H9 (cell line): ENCODE data around the gene CEACAM4. TPM values are rescaled to one million over a fixed set of nuclear protein-coding genes. Genes with fewer than 3 reads are reported as not detected.

Source experiments
- DNase-seq: peaks from one replicate; pipeline ENCODE4 v3.0.0-alpha.2; 2017
- H2AFZ ChIP-seq: one replicate; pipeline ENCODE4 v1.6.1; 2013; ENCODE audit warnings: mild to moderate bottlenecking, low read length, control low read depth, moderate library complexity
- H2AK5ac ChIP-seq: 2 replicates; pipeline ENCODE4 v1.6.1; 2013; ENCODE audit warnings: low read length, control low read depth, mixed read lengths; ENCODE audit not compliant: insufficient read length
- H2BK120ac ChIP-seq: one replicate; pipeline ENCODE4 v1.6.1; 2013; ENCODE audit warnings: low read depth, mild to moderate bottlenecking, low read length, control low read depth, inconsistent platforms; ENCODE audit not compliant: poor library complexity, severe bottlenecking
- H2BK12ac ChIP-seq: 2 replicates; pipeline ENCODE4 v1.6.1; 2013; ENCODE audit warnings: low read length, control low read depth, mixed read lengths, low read depth; ENCODE audit not compliant: insufficient read length
- H2BK15ac ChIP-seq: 2 replicates; pipeline ENCODE4 v1.6.1; 2013; ENCODE audit warnings: low read depth, low read length, control low read depth
- H2BK20ac ChIP-seq: one replicate; pipeline ENCODE4 v1.6.1; 2013; ENCODE audit warnings: low read depth, mild to moderate bottlenecking, low read length, control low read depth, inconsistent platforms; ENCODE audit not compliant: poor library complexity, severe bottlenecking
- H2BK5ac ChIP-seq: 2 replicates; pipeline ENCODE4 v1.6.1; 2013; ENCODE audit warnings: low read length, control low read depth, mixed read lengths; ENCODE audit not compliant: insufficient read length
- H3K14ac ChIP-seq: 2 replicates; pipeline ENCODE4 v1.6.1; 2013; ENCODE audit warnings: low read length, control low read depth; ENCODE audit not compliant: insufficient read depth
- H3K18ac ChIP-seq: 2 replicates; pipeline ENCODE4 v1.6.1; 2013; ENCODE audit warnings: low read depth, mild to moderate bottlenecking, mixed read lengths, low read length, control low read depth; ENCODE audit not compliant: insufficient read length
- H3K23ac ChIP-seq: 2 replicates; pipeline ENCODE4 v1.6.1; 2013; ENCODE audit warnings: low read length, control low read depth, mixed read lengths, low read depth; ENCODE audit not compliant: insufficient read length
- H3K23me2 ChIP-seq: 2 replicates; pipeline ENCODE4 v1.6.1; 2013; ENCODE audit warnings: low read depth, mild to moderate bottlenecking, mixed read lengths, low read length, control low read depth; ENCODE audit not compliant: insufficient read length, poor library complexity, severe bottlenecking
- H3K27ac ChIP-seq: 2 replicates; pipeline ENCODE4 v1.5.1; 2013; ENCODE audit warnings: low read length, control low read depth, mixed read lengths, low read depth; ENCODE audit not compliant: insufficient read length
- H3K27me3 ChIP-seq: 2 replicates; pipeline ENCODE4 v1.6.1; 2013; ENCODE audit warnings: low read length, control low read depth, inconsistent platforms; ENCODE audit not compliant: insufficient read depth
- H3K4ac ChIP-seq: 2 replicates; pipeline ENCODE4 v1.6.1; 2013; ENCODE audit warnings: low read depth, mild to moderate bottlenecking, control low read depth, inconsistent platforms, low read length, moderate library complexity
- H3K4me1 ChIP-seq: 2 replicates; pipeline ENCODE4 v1.6.1; 2013; ENCODE audit warnings: low read length, control low read depth, inconsistent platforms; ENCODE audit not compliant: insufficient read depth
- H3K4me2 ChIP-seq: 2 replicates; pipeline ENCODE4 v1.6.1; 2013; ENCODE audit warnings: low read length, control low read depth, mixed read lengths; ENCODE audit not compliant: insufficient read length, insufficient read depth
- H3K56ac ChIP-seq: 2 replicates; pipeline ENCODE4 v1.6.1; 2013; ENCODE audit warnings: low read depth, mild to moderate bottlenecking, mixed read lengths, low read length, control low read depth; ENCODE audit not compliant: insufficient read length
- H3K79me1 ChIP-seq: 2 replicates; pipeline ENCODE4 v1.6.1; 2013; ENCODE audit warnings: low read depth, mild to moderate bottlenecking, moderate library complexity, low read length, control low read depth, inconsistent platforms; ENCODE audit not compliant: insufficient read depth, poor library complexity, severe bottlenecking
- H3K79me2 ChIP-seq: 2 replicates; pipeline ENCODE4 v1.6.1; 2013; ENCODE audit warnings: low read length, control low read depth, inconsistent platforms; ENCODE audit not compliant: insufficient read depth
- H3K9ac ChIP-seq: 2 replicates; pipeline ENCODE4 v1.6.1; 2013; ENCODE audit warnings: low read length, control low read depth, mixed read lengths; ENCODE audit not compliant: insufficient read length; ENCODE audit errors: extremely low read depth
- H3K9me3 ChIP-seq: one replicate; pipeline ENCODE4 v1.6.1; 2013; ENCODE audit warnings: low read depth, low read length, inconsistent platforms; ENCODE audit not compliant: control insufficient read depth
- H3T11ph ChIP-seq: one replicate; pipeline ENCODE4 v1.6.1; 2013; ENCODE audit warnings: mild to moderate bottlenecking, low read length, control low read depth, inconsistent platforms
- H4K20me1 ChIP-seq: one replicate; pipeline ENCODE4 v1.6.1; 2013; ENCODE audit not compliant: control insufficient read depth, insufficient read length, insufficient read depth
- H4K5ac ChIP-seq: 2 replicates; pipeline ENCODE4 v1.6.1; 2013; ENCODE audit warnings: low read depth, mild to moderate bottlenecking, mixed read lengths, low read length, control low read depth; ENCODE audit not compliant: insufficient read length
- H4K8ac ChIP-seq: replicated peaks from 2 replicates; pipeline ENCODE4 v1.6.1; 2013; ENCODE audit warnings: low read length, control low read depth, mixed read lengths, low read depth; ENCODE audit not compliant: insufficient read length
- H4K91ac ChIP-seq: 2 replicates; pipeline ENCODE4 v1.6.1; 2013; ENCODE audit warnings: low read depth, mild to moderate bottlenecking, moderate library complexity, mixed read lengths, low read length, control low read depth; ENCODE audit not compliant: insufficient read length
- H3K27ac Mint-ChIP-seq, 3 experiments: 2 replicates in 2 of 3; 3 replicates in 1 of 3; pipeline ENCODE4 v1.8.0; 2020 to 2021; ENCODE audit warnings: mixed read lengths in 3 of 3, mild to moderate bottlenecking in 1 of 3, moderate library complexity in 1 of 3
- H3K27me3 Mint-ChIP-seq: 2 replicates; pipeline ENCODE4 v1.8.0; 2021; ENCODE audit warnings: low read depth, mild to moderate bottlenecking, moderate library complexity, mixed read lengths
- H3K36me3 Mint-ChIP-seq, 3 experiments: 2 replicates in 2 of 3; 3 replicates in 1 of 3; pipeline ENCODE4 v1.8.0; 2020 to 2021; ENCODE audit warnings: low read depth in 3 of 3, mixed read lengths in 3 of 3; ENCODE audit not compliant: insufficient read depth in 1 of 3
- H3K4me1 Mint-ChIP-seq, 2 experiments: 2 replicates each; pipeline ENCODE4 v1.8.0; 2020; ENCODE audit warnings: mixed read lengths in 2 of 2
- H3K4me3 Mint-ChIP-seq, 2 experiments: 2 replicates in 1 of 2; 3 replicates in 1 of 2; pipeline ENCODE4 v1.8.0; 2020 to 2021; ENCODE audit warnings: mild to moderate bottlenecking in 2 of 2, mixed read lengths in 2 of 2, moderate library complexity in 1 of 2
- H3K9me3 Mint-ChIP-seq, 2 experiments: 2 replicates in 1 of 2; 3 replicates in 1 of 2; pipeline ENCODE4 v1.8.0; 2020; ENCODE audit warnings: mild to moderate bottlenecking in 2 of 2, mixed read lengths in 2 of 2, moderate library complexity in 1 of 2
- CTCF ChIP-seq: fragments of 200-600 bp; sonication (generic); conservative IDR thresholded peaks from 3 replicates; pipeline ENCODE4 v1.8.0; 2021; ENCODE audit warnings: antibody characterized with exemption, mild to moderate bottlenecking
- WGBS: extraction: QIAGEN DNeasy Blood & Tissue Kit; methylation state at CpG from one replicate; pipeline ENCODE4 v1.1.7; 2013; ENCODE audit warnings: missing lambda C conversion rate, low lambda C conversion rate, mixed read lengths; ENCODE audit not compliant: insufficient read length; ENCODE audit errors: extremely low coverage; 5-methylcytosine and 5-hydroxymethylcytosine counted together
- total RNA-seq: library from RNA; stranded (reverse); gene quantifications from 2 replicates; pipeline ENCODE4 v1.2.1, GENCODE V29; 2021

The CEACAM4 gene
- total RNA-seq, 1 experiment from 2014 or later = not detected

- TF ChIP-seq CTCF = no peak
- Histone ChIP-seq H2BK15ac (no peak within 1 kb of the TSS), H3T11ph (no peak within 1 kb of the TSS), H3K56ac (no peak within 1 kb of the TSS), H3K9ac (no peak within 1 kb of the TSS), H2BK120ac (no peak within 1 kb of the TSS), H2AFZ (no peak within 1 kb of the TSS), H3K27ac (no peak within 1 kb of the TSS), H3K4me1 (no peaks in the 10 kb centered on the region), H3K14ac (no peak within 1 kb of the TSS), H2BK12ac (no peak within 1 kb of the TSS), H4K91ac (no peak within 1 kb of the TSS), H3K9me3 (peaks cover 28% of the 10 kb centered on the region), H3K27me3 (no peaks in the 10 kb centered on the region), H2AK5ac (no peak within 1 kb of the TSS), H2BK5ac (no peak within 1 kb of the TSS), H3K79me2 (no peaks in the 10 kb centered on the region), H4K20me1 (no peaks in the 10 kb centered on the region), H3K79me1 (no peaks in the 10 kb centered on the region), H3K23ac (no peak within 1 kb of the TSS), H3K4me2 (no peak within 1 kb of the TSS), H3K18ac (no peak within 1 kb of the TSS), H4K5ac (no peak within 1 kb of the TSS), H3K23me2 (no peaks in the 10 kb centered on the region), H2BK20ac (no peak within 1 kb of the TSS), H3K4ac (no peak within 1 kb of the TSS), H4K8ac (no peak within 1 kb of the TSS)
- no CpG with 5 or more reads among the region's 4 CpGs for WGBS
- DNase-seq = no peak
- Mint-ChIP-seq H3K4me1 (no peaks in the 10 kb centered on the region), H3K27ac (no peak within 1 kb of the TSS), H3K27me3 (0 out of 2 replicates have a peak, but pooled peaks cover 2% of the 10 kb centered on the region), H3K9me3 (peaks cover 81 to 95% of the 10 kb centered on the region in 2 experiments), H3K4me3 (no peak within 1 kb of the TSS; a peak in 1 of 5 replicates), H3K36me3 (peaks cover 0 to 26% (median 0%) of the 10 kb centered on the region in 3 experiments; a peak in 4 of 7 replicates)
These were observed 50.9 kb downstream of the CEACAM4 start, which contains the start of gene CEACAM21 for GRCh38 chr19:41575998-41576397. Gene CEACAM21 (plus strand): TSS chr19:41576166. CDS start chr19:41576275, 109 bp downstream.
